GM19438 (cell line): ENCODE results near the gene TGM2.

ENCODE experiments used
- ATAC-seq: cut with Tn5 transposase; IDR thresholded peaks from one replicate; pipeline ENCODE4 v1.9.1; 2021; ENCODE audit warnings: low read depth; ENCODE audit not compliant: unreplicated experiment

The TGM2 gene

DNA sequence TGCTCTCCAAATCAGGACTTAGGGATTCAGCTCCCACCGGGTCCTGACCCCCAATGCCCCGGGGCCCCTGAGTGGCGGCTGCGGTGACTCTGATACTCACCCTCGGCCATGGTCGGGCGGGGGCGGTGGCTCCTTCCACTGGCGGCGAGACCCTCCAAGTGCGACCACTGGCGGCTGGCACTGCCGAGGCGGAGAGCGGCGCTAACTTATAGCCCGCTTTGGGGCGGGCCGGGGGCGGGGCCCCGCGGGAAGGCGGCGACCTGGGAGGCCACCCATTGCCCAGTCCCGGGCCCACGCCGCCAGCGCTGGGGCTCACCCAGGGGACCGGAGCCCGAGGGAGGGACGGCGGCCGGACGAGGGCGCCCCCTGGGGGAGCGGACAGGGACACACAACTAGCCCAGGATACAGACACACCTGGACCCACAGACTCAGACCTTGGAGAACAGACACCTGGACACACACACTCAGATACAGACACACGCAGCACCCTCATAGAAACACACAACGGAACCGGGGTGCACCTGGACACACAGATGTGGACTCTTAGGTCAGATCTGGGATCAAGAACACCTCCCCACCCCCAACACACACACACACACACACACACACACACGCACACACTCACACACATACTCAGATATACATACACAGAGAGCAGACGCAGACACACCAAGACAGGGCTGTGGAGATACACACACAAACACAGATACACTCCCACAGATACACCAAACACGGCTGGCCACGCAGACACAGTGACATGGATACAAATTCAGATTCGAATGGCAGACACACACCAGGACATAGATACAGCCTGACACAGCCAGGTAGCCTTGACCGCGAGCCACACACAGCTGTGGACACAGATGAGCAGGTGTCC, at the start of gene TGM2:
TGM2 (minus strand) TSS at position 182 of the 877 bp plus-strand sequence; CDS start at position 110, 72 bp downstream.
- ATAC-seq = peak; percentile 87

DNA sequence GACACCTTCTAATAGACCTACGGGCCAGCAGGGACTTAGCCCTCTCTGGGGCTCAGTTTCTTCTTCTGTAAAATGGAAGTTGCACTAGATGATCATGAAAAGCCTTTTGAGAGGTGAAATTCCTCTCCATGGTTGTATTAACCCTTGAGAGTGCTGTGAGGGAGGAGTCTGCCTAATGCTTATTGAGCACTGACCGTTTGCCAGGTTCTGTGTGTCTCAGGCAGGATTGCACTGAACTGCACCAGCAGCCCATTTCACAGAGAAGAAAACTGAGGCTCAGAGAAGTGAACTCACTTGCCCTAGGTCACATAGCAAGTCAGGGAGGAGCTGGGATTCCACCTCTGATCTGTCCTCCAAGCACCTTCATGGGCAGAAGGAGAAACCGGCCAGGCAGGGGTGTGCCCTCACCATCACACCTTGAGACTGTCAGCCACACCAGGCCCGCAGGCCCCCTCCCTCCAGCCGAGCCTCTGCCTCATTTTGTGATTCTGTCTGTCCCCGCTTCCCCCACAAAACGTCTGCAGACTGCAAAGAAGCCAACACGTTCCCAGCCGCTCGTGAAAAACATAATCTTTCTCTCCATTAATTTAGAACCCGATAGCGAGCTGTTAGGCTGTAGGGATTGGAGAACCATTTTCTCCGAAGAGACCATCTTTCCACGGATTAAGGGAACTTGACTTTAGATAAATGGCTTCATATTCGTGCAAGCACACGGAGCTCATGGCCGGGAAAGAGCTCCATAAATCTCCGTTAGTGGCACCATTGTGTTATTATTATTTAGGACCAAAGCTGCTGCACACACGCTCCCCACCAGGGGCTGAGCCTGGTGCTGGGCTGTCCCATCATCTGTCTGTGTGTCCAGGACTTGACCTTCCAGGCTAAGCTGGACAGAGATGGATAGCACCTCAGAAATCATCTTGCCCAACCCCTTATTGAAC, 49.5 kb upstream of the TGM2 start:
- ATAC-seq = no peak

- ATAC-seq = no peak
Measured at GRCh38 chr20:38213607-38213940, 48.5 kb upstream of the TGM2 start.

DNA sequence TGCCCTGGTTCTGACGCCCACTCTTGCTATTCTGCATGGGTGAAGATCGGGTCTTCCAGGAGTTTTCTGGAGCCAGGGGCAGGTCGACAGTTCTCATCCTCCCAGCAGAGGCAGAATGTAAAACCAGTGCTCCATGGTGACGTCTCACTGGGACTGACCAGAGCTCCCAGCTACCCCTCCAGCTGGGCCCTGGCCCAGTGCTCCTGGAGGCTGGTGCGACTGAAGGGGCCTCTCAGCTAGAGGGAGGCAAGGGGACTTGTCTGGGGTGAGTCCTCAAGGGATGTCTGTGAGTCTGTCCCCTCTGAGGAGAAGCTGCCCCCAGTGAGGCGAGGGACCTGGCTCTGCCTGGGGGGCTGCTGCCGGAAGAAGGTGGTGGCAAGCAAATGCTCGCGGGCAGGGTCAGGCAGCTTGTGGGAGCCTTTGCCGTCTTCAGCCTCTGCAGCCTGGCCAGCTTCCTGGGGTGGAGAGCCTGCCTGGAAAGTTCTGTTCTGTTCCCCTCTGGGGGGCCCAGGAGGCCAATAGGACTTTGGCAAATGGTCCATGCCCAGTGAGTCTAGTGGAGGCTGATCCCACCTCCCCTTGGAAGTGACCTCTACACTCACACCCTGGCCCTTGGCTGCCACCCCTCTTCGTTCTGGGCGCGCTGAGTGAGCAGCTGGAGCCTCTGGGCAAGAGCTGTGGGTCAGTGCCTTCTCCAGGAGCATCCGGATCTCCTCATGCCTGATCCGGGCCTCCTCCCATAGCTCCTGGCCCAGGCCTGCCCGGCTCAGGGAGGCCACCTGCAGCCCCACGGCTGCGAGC, 47.9 kb upstream of the TGM2 start:
- ATAC-seq = no peak

DNA sequence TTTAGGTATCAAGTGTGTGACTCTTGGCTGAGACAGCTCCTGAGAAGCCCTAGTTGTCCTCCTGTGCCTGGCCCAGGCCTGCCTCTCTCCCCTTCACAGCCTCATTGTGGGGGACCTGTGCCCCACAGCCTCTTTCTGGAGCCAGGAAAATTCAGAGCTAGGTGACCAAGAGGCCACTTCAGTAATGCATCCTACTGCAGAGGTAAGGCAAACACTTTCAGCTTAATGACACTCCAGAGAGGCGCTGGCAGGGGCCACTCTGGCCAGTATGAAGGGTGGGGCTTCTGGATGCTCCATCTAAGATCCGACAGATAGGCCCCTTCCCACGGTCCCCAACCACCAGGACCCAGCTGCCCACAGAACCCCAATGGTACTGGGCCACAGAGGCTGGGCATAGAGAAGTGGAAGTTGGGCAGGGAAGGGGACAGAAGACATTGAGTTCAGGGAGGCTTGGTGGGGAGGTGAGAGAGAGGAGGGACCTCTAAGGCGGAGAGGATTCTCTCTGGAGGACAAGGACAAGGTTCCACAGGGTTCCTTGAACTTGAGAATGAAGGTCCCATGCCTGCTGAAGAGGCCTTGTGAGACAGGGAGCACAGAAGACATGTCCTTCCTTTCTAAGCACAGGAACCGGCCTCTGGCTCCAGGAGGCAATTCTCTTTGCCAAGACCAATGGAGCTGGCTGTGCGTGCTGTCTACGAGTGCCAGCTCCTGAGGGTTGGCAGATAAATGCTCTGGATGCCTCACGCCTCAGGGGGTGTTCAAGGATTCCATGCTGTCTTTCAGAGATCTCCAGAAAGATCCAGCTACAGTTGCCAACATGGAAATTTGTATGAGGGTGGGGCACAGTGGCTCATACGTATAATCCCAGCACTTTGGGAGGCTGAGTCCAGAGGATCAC, 46.4 kb upstream of the TGM2 start:
- no peak for ATAC-seq

DNA sequence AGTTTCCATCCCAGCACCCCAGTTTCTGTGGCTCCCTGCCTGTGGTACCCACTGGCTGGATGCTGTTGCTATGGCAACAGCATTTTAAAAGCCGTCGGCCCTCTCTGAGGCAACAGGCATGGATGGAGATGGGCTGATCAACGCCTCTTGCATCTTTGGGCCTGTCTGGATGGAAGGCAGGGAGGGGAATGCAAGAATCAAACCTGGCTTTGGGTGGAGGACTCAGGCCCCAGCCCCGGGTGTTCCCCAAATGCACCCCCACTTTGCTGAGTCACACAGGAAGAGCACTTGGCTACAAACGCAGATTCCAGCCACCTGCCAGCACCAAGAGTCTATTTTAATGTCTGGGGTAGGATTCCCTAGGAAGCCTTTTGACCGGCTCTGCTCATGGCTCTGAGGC, 45.7 kb upstream of the TGM2 start:
- no peak for ATAC-seq

DNA sequence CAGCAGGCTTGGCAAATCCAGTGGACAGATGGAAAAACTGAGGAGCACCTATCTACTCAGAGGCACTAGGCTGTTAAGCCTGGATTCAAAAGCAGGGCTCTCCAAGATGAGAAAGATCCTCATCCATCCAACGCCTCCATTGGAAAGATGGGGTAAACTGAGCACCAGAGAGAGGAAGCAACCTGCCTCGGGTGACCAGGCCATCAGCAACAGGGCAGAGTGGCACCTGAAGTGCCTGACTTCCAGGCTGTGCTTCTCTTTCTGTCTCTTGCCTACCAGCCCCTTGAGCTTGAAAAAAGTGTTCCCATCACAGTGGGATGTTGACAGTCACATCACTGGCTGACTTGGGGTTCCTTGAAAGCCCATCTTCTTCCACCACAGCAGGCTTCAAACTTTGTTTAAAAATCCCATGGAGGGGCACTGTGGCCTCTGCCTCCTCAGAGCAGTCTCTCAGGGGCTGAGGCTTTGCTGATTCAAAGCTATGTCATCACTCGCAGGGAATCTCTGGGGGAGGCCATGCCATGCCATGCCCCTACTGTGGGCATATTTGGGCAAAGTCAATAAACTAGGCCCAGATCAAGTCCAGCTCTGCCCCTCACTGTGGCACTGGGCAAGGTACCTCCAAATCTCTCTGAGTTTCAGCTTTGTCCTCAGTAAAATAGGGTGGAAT, 44.8 kb upstream of the TGM2 start:
- no peak for ATAC-seq

GRCh38 chr20:38209054-38209675, 44.1 kb upstream of the TGM2 start:
- ATAC-seq = no peak

DNA sequence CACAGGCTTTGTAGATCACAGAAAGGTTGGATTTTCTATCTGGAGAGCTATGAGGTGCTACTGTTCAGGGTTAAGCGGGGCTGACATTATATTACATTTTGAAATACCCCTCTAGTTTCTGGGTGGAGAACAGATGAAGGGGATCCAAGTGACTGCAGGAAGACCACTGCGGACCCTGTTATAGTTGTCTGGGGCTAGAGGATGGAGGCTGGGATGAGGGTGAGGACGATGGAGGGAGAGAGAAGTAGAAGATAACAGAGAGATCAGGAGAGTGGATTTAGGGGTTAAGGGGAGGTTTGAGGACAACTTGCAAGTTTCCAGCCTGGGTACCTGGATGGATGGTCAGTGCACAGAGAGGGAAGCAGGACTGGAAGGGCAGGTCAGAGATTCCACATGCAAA, 43.5 kb upstream of the TGM2 start:
- no peak for ATAC-seq

DNA sequence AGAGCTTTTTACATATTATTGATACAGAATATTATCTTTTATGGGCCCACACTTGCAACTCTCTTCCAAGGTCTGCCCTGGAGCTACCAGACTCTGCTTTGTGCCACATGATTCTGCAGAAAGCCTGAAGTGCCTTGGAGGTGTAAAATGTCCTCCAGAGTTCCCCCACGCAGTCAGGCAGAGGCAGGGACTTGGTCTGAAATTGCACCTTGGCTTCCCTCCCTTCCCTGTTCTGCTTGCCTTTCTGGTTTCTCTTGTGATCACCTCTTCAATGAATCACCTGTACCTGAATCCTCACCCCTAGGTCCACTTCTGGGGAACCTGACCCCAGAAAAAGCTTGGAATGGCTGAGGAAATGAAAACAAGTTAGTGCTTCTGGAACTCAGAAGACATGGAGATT, 43.0 kb upstream of the TGM2 start:
- ATAC-seq = no peak

DNA sequence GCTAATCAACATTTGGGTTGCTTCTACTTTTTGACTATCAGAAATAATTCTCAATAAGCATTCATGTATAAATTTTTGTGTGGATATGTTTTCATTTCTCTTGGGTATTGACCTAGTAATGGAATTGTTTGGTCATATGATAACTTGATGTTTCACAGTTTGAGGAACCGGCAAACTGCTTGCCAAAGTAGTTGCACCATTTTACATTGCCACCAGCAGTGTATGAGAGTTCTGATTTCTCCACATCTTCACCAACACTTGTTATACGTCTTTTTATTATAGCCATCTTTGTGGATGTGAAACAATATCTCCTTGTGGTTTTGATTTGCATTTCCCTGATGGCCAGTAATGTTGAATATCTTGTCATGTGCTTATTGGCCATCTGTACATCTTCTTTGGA, 42.6 kb upstream of the TGM2 start:
- ATAC-seq = no peak

DNA sequence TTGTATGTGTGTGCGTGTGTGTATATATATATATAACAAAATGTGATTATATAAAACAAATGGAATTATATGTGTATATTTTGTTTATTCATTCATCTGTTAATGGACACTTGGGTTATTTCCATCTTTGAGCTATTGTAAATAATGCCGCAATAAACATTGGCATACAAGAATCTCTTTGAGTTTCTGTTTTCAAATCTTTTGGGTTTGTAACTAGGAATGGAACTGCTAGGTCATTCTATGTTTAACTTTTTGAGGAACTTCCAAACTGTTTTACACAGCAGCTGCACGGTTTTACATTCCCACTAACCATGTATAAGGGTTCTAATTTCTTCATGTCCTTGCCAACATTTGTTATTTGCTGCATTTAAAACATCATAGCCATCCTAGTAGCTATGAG, 39.9 kb upstream of the TGM2 start:
- no peak for ATAC-seq

GRCh38 chr20:38203981-38204357, 38.9 kb upstream of the TGM2 start:
- ATAC-seq = no peak

- no peak for ATAC-seq
Measured at GRCh38 chr20:38203337-38203980, 38.4 kb upstream of the TGM2 start.

GRCh38 chr20:38202982-38203293, 37.9 kb upstream of the TGM2 start:
- no peak for ATAC-seq

DNA sequence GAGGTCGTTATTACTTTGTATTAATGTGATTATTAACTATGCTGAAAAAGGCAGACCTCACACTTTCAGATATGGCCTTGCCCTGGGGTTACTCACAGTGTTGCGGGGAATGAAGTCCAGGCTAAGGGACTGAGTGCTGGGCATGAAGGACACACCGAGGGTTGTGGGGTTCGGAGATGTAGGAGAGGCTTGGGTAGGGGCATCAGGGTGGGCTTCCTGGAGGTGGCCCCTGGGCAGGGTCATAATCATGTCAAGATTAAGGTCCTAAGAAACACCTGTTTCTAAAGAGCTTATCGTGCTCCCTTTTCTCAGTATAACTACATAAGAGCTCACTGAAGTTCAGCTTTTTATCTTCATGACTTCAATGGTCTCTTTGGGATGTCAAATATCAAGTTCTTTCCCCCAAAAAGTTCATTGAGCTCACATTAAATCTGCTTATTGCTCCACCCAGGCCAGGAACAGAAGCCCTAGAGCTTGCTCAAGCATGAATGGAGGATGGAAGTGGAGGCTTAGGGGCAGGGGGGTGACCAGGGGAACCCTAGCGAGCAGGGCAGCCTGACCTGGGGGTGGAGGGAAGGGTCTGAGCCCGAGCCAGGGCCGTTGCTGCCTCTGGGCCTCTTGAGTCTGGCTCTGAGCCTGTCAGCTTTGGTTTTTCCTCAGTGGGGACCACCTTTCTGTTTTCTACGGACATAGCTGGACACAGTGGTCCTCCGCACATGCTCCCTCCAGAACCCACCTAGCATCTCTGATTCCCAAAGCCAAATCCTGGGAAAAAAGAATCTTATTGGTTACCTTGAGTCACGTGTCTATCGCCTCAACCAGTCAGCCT, 37.3 kb upstream of the TGM2 start:
- no peak for ATAC-seq

DNA sequence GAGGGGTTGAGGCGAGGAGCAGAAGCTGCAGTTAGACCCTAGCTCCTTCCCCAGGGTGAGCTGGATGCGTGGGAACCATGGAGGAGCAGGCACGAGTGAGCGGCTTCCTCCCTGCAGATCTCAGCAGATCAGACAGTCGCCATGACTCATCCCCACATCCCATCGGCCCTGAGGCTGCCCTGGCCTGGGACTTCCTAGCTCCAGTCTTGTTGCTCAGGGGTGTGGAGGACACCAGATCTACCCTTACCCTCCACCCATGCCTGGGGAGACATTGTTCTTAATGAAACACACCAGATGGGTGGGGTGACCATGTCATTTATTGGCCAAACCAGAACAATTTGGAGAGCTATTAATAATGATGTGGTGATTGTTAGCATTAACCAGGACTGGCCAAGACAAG, 36.3 kb upstream of the TGM2 start:
- ATAC-seq = no peak

- ATAC-seq = no peak
Measured at GRCh38 chr20:38200646-38201045, 35.6 kb upstream of the TGM2 start.
